ENCODE data around the gene TCEA2. TPM values are rescaled to one million over a fixed set of nuclear protein-coding genes. Genes with fewer than 3 reads are reported as not detected.

The TCEA2 gene
- total and polyA plus RNA-seq, 2 donors = 24.6 to 53.2 TPM

GRCh38 chr20:64073476-64074183 lies 10.6 kb downstream of the TCEA2 start:
- H3K27ac ChIP-seq (ENCODE audit: low read depth in 1 of 2, low read length in 1 of 2) = no peak overlapping the region
- H3K27me3 ChIP-seq (ENCODE audit: control insufficient read depth in 2 of 2, insufficient read depth in 1 of 2, low read length in 1 of 2) = no peaks in the 10 kb centered on the region
- H3K4me3 ChIP-seq (ENCODE audit: low read length in 2 of 2) = no peak overlapping the region
- H3K36me3 ChIP-seq (ENCODE audit: control insufficient read depth in 2 of 2, insufficient read depth in 2 of 2, low read length in 1 of 2) = peaks cover 38 to 39% of the 10 kb centered on the region in 2 donors
- no peak for DNase-seq (ENCODE audit: low read depth in 6 of 9, low spot score in 9 of 9)
- 96% methylated on average over 37 of the region's 37 CpGs for WGBS
- H3K9me3 ChIP-seq (ENCODE audit: control insufficient read depth in 2 of 2, insufficient read depth in 1 of 2, low read length in 1 of 2) = peaks cover 1 to 4% of the 10 kb centered on the region in 2 donors
- H3K4me1 ChIP-seq (ENCODE audit: control insufficient read depth in 2 of 2, insufficient read depth in 2 of 2, low read length in 2 of 2) = peaks cover 21 to 26% of the 10 kb centered on the region in 2 donors

DNA sequence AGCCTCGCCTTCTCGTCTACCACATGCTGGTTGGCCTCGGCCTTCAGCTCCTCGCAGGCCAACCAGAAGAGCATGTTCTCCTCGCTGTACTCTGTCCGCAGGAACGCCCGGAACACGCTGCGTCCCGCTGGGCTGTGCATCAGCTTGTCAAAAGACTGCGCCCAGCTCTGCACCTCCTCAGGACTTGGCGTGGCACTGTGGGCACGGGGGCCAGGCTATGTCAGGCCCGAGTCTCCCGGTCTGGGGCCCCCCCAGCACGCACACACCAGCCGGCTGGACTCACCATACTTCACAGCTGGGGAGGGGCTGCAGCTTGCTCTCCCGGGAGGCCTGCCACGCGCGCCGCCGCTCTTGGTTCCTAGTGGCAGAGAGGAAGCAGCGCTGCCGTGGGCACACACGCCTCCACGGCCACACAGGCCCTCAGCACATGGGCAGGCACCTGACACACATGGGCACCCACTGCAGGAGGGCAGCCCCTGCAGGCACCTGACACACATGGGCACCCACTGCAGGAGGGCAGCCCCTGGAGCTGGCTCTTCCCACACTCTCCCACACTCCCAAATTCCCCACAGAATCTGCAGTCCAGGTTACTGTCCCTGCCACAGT lies 11.3 kb downstream of the TCEA2 start:
- no peak overlapping the region for H3K27ac ChIP-seq (ENCODE audit: low read depth in 1 of 2, low read length in 1 of 2)
- no peak overlapping the region for H3K4me3 ChIP-seq (ENCODE audit: low read length in 2 of 2)
- 94% methylated on average over 28 of the region's 28 CpGs for WGBS
- DNase-seq (ENCODE audit: low read depth in 6 of 9, low spot score in 9 of 9) = no peak
- peaks cover 0 to 6% of the 10 kb centered on the region in 2 donors for H3K27me3 ChIP-seq (ENCODE audit: control insufficient read depth in 2 of 2, insufficient read depth in 1 of 2, low read length in 1 of 2)
- H3K4me1 ChIP-seq (ENCODE audit: control insufficient read depth in 2 of 2, insufficient read depth in 2 of 2, low read length in 2 of 2) = peaks cover 26 to 33% of the 10 kb centered on the region in 2 donors
- peaks cover 1 to 4% of the 10 kb centered on the region in 2 donors for H3K9me3 ChIP-seq (ENCODE audit: control insufficient read depth in 2 of 2, insufficient read depth in 1 of 2, low read length in 1 of 2)
- peaks cover 38 to 39% of the 10 kb centered on the region in 2 donors for H3K36me3 ChIP-seq (ENCODE audit: control insufficient read depth in 2 of 2, insufficient read depth in 2 of 2, low read length in 1 of 2)

DNA sequence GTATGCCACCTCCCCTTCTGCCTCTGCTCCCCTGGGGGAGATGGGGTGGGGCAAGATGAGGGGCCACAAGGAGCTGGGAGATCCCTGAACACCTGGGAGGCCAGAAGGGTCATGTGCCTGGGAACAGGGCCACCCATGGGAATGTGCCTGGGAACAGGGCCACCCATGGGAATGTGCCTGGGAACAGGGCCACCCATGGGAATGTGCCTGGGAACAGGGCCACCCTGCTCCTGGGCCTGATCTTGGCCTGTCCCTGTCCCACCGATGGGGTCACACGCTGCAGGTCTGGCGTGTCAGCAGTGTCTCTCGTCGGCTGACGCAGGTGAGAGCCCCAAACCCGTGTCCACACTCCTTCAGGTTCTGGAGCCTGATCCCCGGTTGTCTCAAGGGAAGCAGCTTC lies 12.0 kb downstream of the TCEA2 start:
- peaks cover 38 to 39% of the 10 kb centered on the region in 2 donors for H3K36me3 ChIP-seq (ENCODE audit: control insufficient read depth in 2 of 2, insufficient read depth in 2 of 2, low read length in 1 of 2)
- WGBS = 99% methylated on average over 8 of the region's 8 CpGs
- no peak overlapping the region for H3K4me3 ChIP-seq (ENCODE audit: low read length in 2 of 2)
- peaks cover 1 to 4% of the 10 kb centered on the region in 2 donors for H3K9me3 ChIP-seq (ENCODE audit: control insufficient read depth in 2 of 2, insufficient read depth in 1 of 2, low read length in 1 of 2)
- no peak overlapping the region for H3K27ac ChIP-seq (ENCODE audit: low read depth in 1 of 2, low read length in 1 of 2)
- no peak for DNase-seq (ENCODE audit: low read depth in 6 of 9, low spot score in 9 of 9)
- H3K4me1 ChIP-seq (ENCODE audit: control insufficient read depth in 2 of 2, insufficient read depth in 2 of 2, low read length in 2 of 2) = peaks cover 26 to 35% of the 10 kb centered on the region in 2 donors
- H3K27me3 ChIP-seq (ENCODE audit: control insufficient read depth in 2 of 2, insufficient read depth in 1 of 2, low read length in 1 of 2) = peaks cover 0 to 10% of the 10 kb centered on the region in 2 donors

DNA sequence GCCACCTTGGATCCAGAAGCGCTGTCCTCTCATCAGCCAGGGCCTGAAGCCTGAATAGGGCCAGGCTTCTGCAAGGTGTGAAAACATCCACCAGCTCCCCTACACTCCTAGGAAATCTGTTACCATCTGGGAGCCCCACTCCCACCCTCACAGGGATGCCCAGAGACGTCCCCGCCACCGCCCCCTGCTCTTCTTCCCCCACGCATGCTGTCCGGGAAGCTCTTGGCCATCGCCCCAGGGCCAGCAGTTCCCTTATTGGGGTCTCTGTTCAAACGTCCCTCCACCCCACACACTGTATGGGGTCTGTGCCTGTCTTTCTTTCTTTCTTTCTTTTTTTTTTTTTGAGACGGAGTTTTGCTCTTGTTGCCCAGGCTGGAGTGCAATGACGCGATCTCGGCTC lies 12.6 kb downstream of the TCEA2 start:
- WGBS = 98% methylated on average over 12 of the region's 12 CpGs
- peak overlapping the region in 1 of 2 donors; percentile 2 for H3K27ac ChIP-seq (ENCODE audit: low read depth in 1 of 2, low read length in 1 of 2)
- no peak for DNase-seq (ENCODE audit: low read depth in 6 of 9, low spot score in 9 of 9)
- H3K9me3 ChIP-seq (ENCODE audit: control insufficient read depth in 2 of 2, insufficient read depth in 1 of 2, low read length in 1 of 2) = peaks cover 1 to 4% of the 10 kb centered on the region in 2 donors
- peaks cover 26 to 40% of the 10 kb centered on the region in 2 donors for H3K4me1 ChIP-seq (ENCODE audit: control insufficient read depth in 2 of 2, insufficient read depth in 2 of 2, low read length in 2 of 2)
- H3K27me3 ChIP-seq (ENCODE audit: control insufficient read depth in 2 of 2, insufficient read depth in 1 of 2, low read length in 1 of 2) = peaks cover 0 to 16% of the 10 kb centered on the region in 2 donors
- H3K4me3 ChIP-seq (ENCODE audit: low read length in 2 of 2) = no peak overlapping the region
- peaks cover 38 to 39% of the 10 kb centered on the region in 2 donors for H3K36me3 ChIP-seq (ENCODE audit: control insufficient read depth in 2 of 2, insufficient read depth in 2 of 2, low read length in 1 of 2)

GRCh38 chr20:64076061-64076997 lies 13.3 kb downstream of the TCEA2 start:
- Histone ChIP-seq H3K36me3 (ENCODE audit: control insufficient read depth in 2 of 2, insufficient read depth in 2 of 2, low read length in 1 of 2) (peaks cover 38 to 39% of the 10 kb centered on the region in 2 donors), H3K4me3 (ENCODE audit: low read length in 2 of 2) (peak overlapping the region; percentile 71 to 83), H3K27ac (ENCODE audit: low read depth in 1 of 2, low read length in 1 of 2) (peak overlapping the region; percentile 85 to 95), H3K9me3 (ENCODE audit: control insufficient read depth in 2 of 2, insufficient read depth in 1 of 2, low read length in 1 of 2) (peaks cover 1 to 4% of the 10 kb centered on the region in 2 donors), H3K27me3 (ENCODE audit: control insufficient read depth in 2 of 2, insufficient read depth in 1 of 2, low read length in 1 of 2) (peaks cover under 1 to 24% of the 10 kb centered on the region in 2 donors), H3K4me1 (ENCODE audit: control insufficient read depth in 2 of 2, insufficient read depth in 2 of 2, low read length in 2 of 2) (peaks cover 26 to 45% of the 10 kb centered on the region in 2 donors)
- no peak for DNase-seq (ENCODE audit: low read depth in 6 of 9, low spot score in 9 of 9)
- WGBS = 82% methylated on average over 20 of the region's 22 CpGs

DNA sequence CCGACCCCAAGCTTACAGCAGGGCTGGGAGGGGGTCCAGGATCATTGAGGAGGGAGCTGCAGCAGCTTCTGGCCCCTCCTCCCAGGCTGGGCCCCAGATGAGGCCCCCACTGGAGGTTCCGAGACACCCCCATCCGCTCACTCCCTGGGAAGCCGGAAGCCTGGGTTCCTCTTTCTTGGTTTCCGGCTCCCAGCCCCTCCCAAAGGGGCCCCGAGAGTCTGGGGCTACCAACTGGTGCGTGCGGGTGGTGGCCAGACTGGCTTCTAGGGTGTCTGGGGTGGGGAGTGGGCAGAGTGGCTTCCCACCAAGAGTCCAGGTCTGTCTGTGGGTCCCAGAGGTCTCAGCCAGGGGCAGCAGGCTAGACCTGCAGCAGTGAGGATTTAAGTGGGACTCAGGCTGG lies 14.1 kb downstream of the TCEA2 start:
- Histone ChIP-seq H3K9me3 (ENCODE audit: control insufficient read depth in 2 of 2, insufficient read depth in 1 of 2, low read length in 1 of 2) (peaks cover 1 to 4% of the 10 kb centered on the region in 2 donors), H3K4me1 (ENCODE audit: control insufficient read depth in 2 of 2, insufficient read depth in 2 of 2, low read length in 2 of 2) (peaks cover 27 to 52% of the 10 kb centered on the region in 2 donors), H3K27ac (ENCODE audit: low read depth in 1 of 2, low read length in 1 of 2) (peak overlapping the region; percentile 85 to 95), H3K27me3 (ENCODE audit: control insufficient read depth in 2 of 2, insufficient read depth in 1 of 2, low read length in 1 of 2) (peaks cover 5 to 31% of the 10 kb centered on the region in 2 donors), H3K36me3 (ENCODE audit: control insufficient read depth in 2 of 2, insufficient read depth in 2 of 2, low read length in 1 of 2) (peaks cover 35 to 38% of the 10 kb centered on the region in 2 donors), H3K4me3 (ENCODE audit: low read length in 2 of 2) (peak overlapping the region; percentile 71 to 83)
- peak in 5 of 9 donors; percentile 65 to 89 (median 73) for DNase-seq (ENCODE audit: low read depth in 6 of 9, low spot score in 9 of 9)
- 6% methylated on average over 8 of the region's 8 CpGs for WGBS

GRCh38 chr20:64077541-64077875 lies 14.5 kb downstream of the TCEA2 start:
- H3K4me1 ChIP-seq (ENCODE audit: control insufficient read depth in 2 of 2, insufficient read depth in 2 of 2, low read length in 2 of 2) = peaks cover 31 to 56% of the 10 kb centered on the region in 2 donors
- DNase-seq (ENCODE audit: low read depth in 6 of 9, low spot score in 9 of 9) = no peak
- H3K9me3 ChIP-seq (ENCODE audit: control insufficient read depth in 2 of 2, insufficient read depth in 1 of 2, low read length in 1 of 2) = peaks cover 1 to 4% of the 10 kb centered on the region in 2 donors
- peaks cover 5 to 35% of the 10 kb centered on the region in 2 donors for H3K27me3 ChIP-seq (ENCODE audit: control insufficient read depth in 2 of 2, insufficient read depth in 1 of 2, low read length in 1 of 2)
- WGBS = 3% methylated on average over 7 of the region's 7 CpGs
- H3K27ac ChIP-seq (ENCODE audit: low read depth in 1 of 2, low read length in 1 of 2) = peak overlapping the region; percentile 85 to 95
- peaks cover 31 to 35% of the 10 kb centered on the region in 2 donors for H3K36me3 ChIP-seq (ENCODE audit: control insufficient read depth in 2 of 2, insufficient read depth in 2 of 2, low read length in 1 of 2)
- H3K4me3 ChIP-seq (ENCODE audit: low read length in 2 of 2) = peak overlapping the region; percentile 71 to 83

DNA sequence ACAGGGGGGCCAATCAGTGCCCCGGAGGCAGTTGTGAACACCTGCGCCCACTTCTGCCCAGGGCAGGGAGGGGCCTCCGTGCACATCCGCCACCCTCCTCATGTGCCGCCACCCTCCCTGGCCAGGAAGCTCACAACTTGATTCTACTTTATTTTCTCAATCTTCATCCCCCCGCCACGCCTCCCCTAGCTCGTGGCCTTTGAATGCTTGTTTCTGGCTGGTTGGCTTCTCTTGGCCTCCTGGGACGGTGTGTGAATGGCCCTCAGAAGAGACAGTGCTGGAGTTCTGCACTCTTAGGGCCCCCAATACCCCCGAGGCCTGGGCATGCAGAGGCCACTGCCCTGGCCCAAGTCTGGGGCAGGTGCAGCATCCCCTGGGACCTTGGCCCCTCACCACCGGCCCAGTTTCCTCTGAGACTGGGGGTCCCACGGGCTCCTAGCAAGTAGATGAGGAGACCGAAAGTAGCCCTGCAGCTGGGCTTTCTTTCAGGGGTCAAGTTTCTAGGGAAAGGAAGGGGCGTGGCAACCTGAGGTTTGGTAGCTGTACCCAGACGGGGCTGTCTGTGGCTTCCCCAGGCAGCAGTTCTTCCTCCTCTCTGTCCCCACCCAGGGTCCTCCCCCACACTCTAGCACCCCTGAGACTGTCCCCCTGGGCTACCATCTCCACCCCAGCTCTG lies 15.0 kb downstream of the TCEA2 start:
- Histone ChIP-seq H3K27me3 (ENCODE audit: control insufficient read depth in 2 of 2, insufficient read depth in 1 of 2, low read length in 1 of 2) (peaks cover 10 to 41% of the 10 kb centered on the region in 2 donors), H3K9me3 (ENCODE audit: control insufficient read depth in 2 of 2, insufficient read depth in 1 of 2, low read length in 1 of 2) (peaks cover 1 to 6% of the 10 kb centered on the region in 2 donors), H3K36me3 (ENCODE audit: control insufficient read depth in 2 of 2, insufficient read depth in 2 of 2, low read length in 1 of 2) (peaks cover 26 to 30% of the 10 kb centered on the region in 2 donors), H3K4me3 (ENCODE audit: low read length in 2 of 2) (peak overlapping the region; percentile 71 to 83), H3K4me1 (ENCODE audit: control insufficient read depth in 2 of 2, insufficient read depth in 2 of 2, low read length in 2 of 2) (peaks cover 34 to 61% of the 10 kb centered on the region in 2 donors), H3K27ac (ENCODE audit: low read depth in 1 of 2, low read length in 1 of 2) (peak overlapping the region; percentile 85 to 95)
- peak in 5 of 9 donors; percentile 57 to 91 (median 79) for DNase-seq (ENCODE audit: low read depth in 6 of 9, low spot score in 9 of 9)
- 3% methylated on average over 15 of the region's 15 CpGs for WGBS

Data from thymus (tissue), 11 donors.